Measurements from ENCODE around the gene SELENOO.

DNA sequence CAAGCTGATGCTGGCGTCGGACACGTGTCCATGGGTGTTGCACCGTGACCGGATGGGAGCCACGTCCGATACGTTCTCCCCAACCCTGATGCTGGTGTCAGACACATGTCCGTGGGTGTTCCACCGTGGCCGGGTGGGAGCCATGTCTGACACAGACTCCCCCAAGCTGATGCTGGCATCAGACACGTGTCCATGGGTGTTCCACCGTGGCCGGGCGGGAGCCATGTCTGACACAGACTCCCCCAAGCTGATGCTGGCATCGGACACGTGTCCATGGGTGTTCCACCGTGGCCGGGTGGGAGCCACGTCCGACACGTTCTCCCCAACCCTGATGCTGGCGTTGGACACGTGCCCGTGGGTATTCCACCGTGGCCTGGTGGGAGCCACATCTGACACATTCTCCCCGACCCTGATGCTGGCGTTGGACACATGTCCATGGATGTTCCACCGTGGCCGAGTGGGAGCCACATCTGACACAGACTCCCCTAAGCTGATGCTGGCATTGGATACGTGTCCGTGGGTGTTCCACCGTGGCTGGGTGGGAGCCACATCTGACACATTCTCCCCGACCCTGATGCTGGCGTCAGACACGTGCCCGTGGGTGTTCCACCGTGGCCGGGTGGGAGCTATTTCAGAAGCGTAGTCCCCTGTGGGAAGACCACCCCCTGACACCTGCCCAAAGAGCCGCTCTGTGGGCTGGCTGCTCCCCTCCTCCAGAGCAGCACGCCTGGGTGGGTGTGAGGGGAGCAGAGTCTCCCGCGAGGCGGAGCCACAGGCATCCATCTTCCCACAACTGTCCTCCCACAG lies 20.0 kb downstream of the SELENOO start:
- TF ChIP-seq, protein P1, sequence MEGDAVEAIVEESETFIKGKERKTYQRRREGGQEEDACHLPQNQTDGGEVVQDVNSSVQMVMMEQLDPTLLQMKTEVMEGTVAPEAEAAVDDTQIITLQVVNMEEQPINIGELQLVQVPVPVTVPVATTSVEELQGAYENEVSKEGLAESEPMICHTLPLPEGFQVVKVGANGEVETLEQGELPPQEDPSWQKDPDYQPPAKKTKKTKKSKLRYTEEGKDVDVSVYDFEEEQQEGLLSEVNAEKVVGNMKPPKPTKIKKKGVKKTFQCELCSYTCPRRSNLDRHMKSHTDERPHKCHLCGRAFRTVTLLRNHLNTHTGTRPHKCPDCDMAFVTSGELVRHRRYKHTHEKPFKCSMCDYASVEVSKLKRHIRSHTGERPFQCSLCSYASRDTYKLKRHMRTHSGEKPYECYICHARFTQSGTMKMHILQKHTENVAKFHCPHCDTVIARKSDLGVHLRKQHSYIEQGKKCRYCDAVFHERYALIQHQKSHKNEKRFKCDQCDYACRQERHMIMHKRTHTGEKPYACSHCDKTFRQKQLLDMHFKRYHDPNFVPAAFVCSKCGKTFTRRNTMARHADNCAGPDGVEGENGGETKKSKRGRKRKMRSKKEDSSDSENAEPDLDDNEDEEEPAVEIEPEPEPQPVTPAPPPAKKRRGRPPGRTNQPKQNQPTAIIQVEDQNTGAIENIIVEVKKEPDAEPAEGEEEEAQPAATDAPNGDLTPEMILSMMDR (IDR thresholded peaks at IDR 0.05; ENCODE audit: poor library complexity) = no peak
- TF ChIP-seq EZH2phosphoT487 (IDR thresholded peaks at IDR 0.05; ENCODE audit: low read depth, severe bottlenecking, unreplicated experiment) = no peak
- TF ChIP-seq EZH2 (IDR thresholded peaks at IDR 0.05; ENCODE audit: borderline replicate concordance) = no peak

Data from hepatocyte (in vitro differentiated cells).